HG02588 (cell line): Measurements from ENCODE around the gene HNRNPL.
"Not testable (repeated sequence)": the region's sequence is repeated elsewhere in the genome, so short reads cannot be mapped to it uniquely, and the experiment has no call there.

Experiments
- ATAC-seq: cut with Tn5 transposase; IDR thresholded peaks from one replicate; pipeline ENCODE4 v1.9.1; 2021; ENCODE audit warnings: mild to moderate bottlenecking, moderate library complexity; ENCODE audit not compliant: unreplicated experiment

Gene HNRNPL

GRCh38 chr19:38831142-38831605 is 18.6 kb downstream of the HNRNPL start:
- peak; percentile 36 for ATAC-seq

GRCh38 chr19:38830039-38830733 is 19.6 kb downstream of the HNRNPL start:
- ATAC-seq = no peak

GRCh38 chr19:38829203-38829602 is 20.6 kb downstream of the HNRNPL start:
- ATAC-seq = not testable (repeated sequence)

GRCh38 chr19:38826856-38827551 is 22.8 kb downstream of the HNRNPL start:
- ATAC-seq = no peak

GRCh38 chr19:38825936-38826335 is 23.9 kb downstream of the HNRNPL start:
- not testable (repeated sequence) for ATAC-seq

GRCh38 chr19:38821230-38821825 is 28.5 kb downstream of the HNRNPL start:
- ATAC-seq = not testable (repeated sequence)

GRCh38 chr19:38819231-38819920 is 30.4 kb downstream of the HNRNPL start:
- ATAC-seq = no peak

- no peak for ATAC-seq
These were observed 32.7 kb downstream of the HNRNPL start for GRCh38 chr19:38817081-38817480.

- no peak for ATAC-seq
These were observed 33.5 kb downstream of the HNRNPL start for GRCh38 chr19:38816131-38816750.

GRCh38 chr19:38815059-38816001 is 34.5 kb downstream of the HNRNPL start:
- no peak for ATAC-seq

GRCh38 chr19:38813932-38814331 is 35.9 kb downstream of the HNRNPL start:
- ATAC-seq = not testable (repeated sequence)

- no peak for ATAC-seq
These were observed 36.5 kb downstream of the HNRNPL start for GRCh38 chr19:38813323-38813722.

GRCh38 chr19:38812841-38813320 is 36.9 kb downstream of the HNRNPL start, which contains the start of gene LGALS4:
Gene LGALS4 (minus strand): TSS chr19:38812945. CDS start chr19:38812886, 59 bp downstream.
- no peak for ATAC-seq

- ATAC-seq = no peak
These were observed 37.6 kb downstream of the HNRNPL start for GRCh38 chr19:38812009-38812840.

- ATAC-seq = no peak
These were observed 40.1 kb downstream of the HNRNPL start for GRCh38 chr19:38809592-38810252.

- ATAC-seq = no peak
These were observed 41.0 kb downstream of the HNRNPL start for GRCh38 chr19:38808741-38809140.

GRCh38 chr19:38807374-38808098 is 42.2 kb downstream of the HNRNPL start:
- not testable (repeated sequence) for ATAC-seq
